Germinal center (tissue), 1 donor: ENCODE results near the gene NBPF9.
"Not testable (repeated sequence)": the region's sequence is repeated elsewhere in the genome, so short reads cannot be mapped to it uniquely, and the experiment has no call there.

ENCODE experiments used
- DNase-seq: peaks from one replicate; pipeline ENCODE4 v3.0.0; 2012; ENCODE audit warnings: mixed read lengths, low spot score

Gene NBPF9

GRCh38 chr1:149012599-149012998 lies 90.8 kb downstream of the NBPF9 start:
- DNase-seq = not testable (repeated sequence)

- DNase-seq = not testable (repeated sequence)
Observed at GRCh38 chr1:149009761-149010160, 93.6 kb downstream of the NBPF9 start.

GRCh38 chr1:149008769-149009168 lies 94.6 kb downstream of the NBPF9 start:
- not testable (repeated sequence) for DNase-seq

- DNase-seq = not testable (repeated sequence)
Observed at GRCh38 chr1:149008326-149008725, 95.0 kb downstream of the NBPF9 start.
